Progenitor cell of endocrine pancreas (in vitro differentiated cells): ENCODE data around the gene AMMECR1. TPM values are rescaled to one million over a fixed set of nuclear protein-coding genes. Genes with fewer than 3 reads are reported as not detected.

ENCODE experiments used
- DNase-seq: peaks from one replicate; pipeline ENCODE4 v3.0.0; 2021; ENCODE audit warnings: low spot score; ENCODE audit not compliant: unreplicated experiment
- H3K27ac Mint-ChIP-seq: 2 replicates; pipeline ENCODE4 v1.8.0; 2021; ENCODE audit warnings: mild to moderate bottlenecking, moderate library complexity, mixed read lengths
- H3K27me3 Mint-ChIP-seq: 2 replicates; pipeline ENCODE4 v1.8.0; 2021; ENCODE audit warnings: mixed read lengths
- H3K36me3 Mint-ChIP-seq: 2 replicates; pipeline ENCODE4 v1.8.0; 2022; ENCODE audit warnings: mixed read lengths; ENCODE audit not compliant: insufficient read depth
- H3K4me1 Mint-ChIP-seq: 2 replicates; pipeline ENCODE4 v1.8.0; 2021; ENCODE audit warnings: low read depth, mixed read lengths
- H3K4me3 Mint-ChIP-seq: 2 replicates; pipeline ENCODE4 v1.8.0; 2021; ENCODE audit warnings: low read depth, mild to moderate bottlenecking, moderate library complexity, mixed read lengths
- H3K9me3 Mint-ChIP-seq: 2 replicates; pipeline ENCODE4 v1.8.0; 2021; ENCODE audit warnings: low read depth, mixed read lengths
- long read RNA-seq: library from polyadenylated mRNA; unstranded; transcript quantifications from one replicate; pipeline ENCODE4 v2.0.0, GENCODE V29; 2020
- total RNA-seq: library from RNA; stranded (reverse); gene quantifications from 2 replicates; pipeline ENCODE4 v1.2.1, GENCODE V29; 2021
- TF ChIP-seq, protein P1 (sequence below): fragments of 200-600 bp; sonication (generic); IDR thresholded peaks from one replicate; pipeline ENCODE4 v1.5.0; 2021; ENCODE audit warnings: antibody characterized with exemption, mild to moderate bottlenecking; ENCODE audit not compliant: unreplicated experiment

The AMMECR1 gene
- total RNA-seq = 26.7 and 27.8 TPM in 2 replicates
- long read RNA-seq, full-length matches to known transcripts = 129 of 147 reads
- long read RNA-seq, partial matches to known transcripts = 5 of 147 reads
- long read RNA-seq, other reads (novel, unspliced or antisense) = 13 of 147 reads

GRCh38 chrX:110317820-110318663 lies at the start of gene AMMECR1:
AMMECR1 (minus strand) TSS chrX:110318085; CDS start chrX:110318071, 14 bp downstream.
- Mint-ChIP-seq H3K36me3 (no peaks in the 10 kb centered on the region), H3K4me3 (peak within 1 kb of the TSS; percentile 85), H3K9me3 (no peaks in the 10 kb centered on the region), H3K27ac (peak within 1 kb of the TSS; percentile 97), H3K27me3 (no peaks in the 10 kb centered on the region), H3K4me1 (peaks cover 34% of the 10 kb centered on the region)
- peak; percentile 79 for DNase-seq
- TF ChIP-seq, protein P1, sequence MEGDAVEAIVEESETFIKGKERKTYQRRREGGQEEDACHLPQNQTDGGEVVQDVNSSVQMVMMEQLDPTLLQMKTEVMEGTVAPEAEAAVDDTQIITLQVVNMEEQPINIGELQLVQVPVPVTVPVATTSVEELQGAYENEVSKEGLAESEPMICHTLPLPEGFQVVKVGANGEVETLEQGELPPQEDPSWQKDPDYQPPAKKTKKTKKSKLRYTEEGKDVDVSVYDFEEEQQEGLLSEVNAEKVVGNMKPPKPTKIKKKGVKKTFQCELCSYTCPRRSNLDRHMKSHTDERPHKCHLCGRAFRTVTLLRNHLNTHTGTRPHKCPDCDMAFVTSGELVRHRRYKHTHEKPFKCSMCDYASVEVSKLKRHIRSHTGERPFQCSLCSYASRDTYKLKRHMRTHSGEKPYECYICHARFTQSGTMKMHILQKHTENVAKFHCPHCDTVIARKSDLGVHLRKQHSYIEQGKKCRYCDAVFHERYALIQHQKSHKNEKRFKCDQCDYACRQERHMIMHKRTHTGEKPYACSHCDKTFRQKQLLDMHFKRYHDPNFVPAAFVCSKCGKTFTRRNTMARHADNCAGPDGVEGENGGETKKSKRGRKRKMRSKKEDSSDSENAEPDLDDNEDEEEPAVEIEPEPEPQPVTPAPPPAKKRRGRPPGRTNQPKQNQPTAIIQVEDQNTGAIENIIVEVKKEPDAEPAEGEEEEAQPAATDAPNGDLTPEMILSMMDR = no peak

DNA sequence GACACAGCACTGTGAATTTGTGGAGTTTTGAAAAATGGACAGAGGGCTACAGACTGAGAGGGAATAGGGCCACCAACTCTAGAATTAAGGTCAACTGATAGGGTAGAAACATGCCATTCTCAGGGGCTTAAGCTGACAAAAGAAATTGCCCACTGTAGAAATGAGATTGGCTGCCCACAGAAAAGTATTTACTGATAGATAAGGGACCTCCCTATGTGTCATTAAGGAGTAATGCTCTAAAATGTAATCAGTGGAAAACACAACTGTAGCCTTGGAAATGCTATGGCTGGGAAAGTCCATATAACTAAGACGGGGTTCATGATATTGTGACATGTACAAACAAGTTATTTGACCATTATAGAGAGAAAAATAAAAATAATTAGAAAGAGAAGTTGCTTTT lies 45.4 kb upstream of the AMMECR1 start:
- no peak for DNase-seq

GRCh38 chrX:110359273-110359672 lies 41.4 kb upstream of the AMMECR1 start:
- Mint-ChIP-seq H3K4me3 (no peak overlapping the region), H3K4me1 (peaks cover 11% of the 10 kb centered on the region), H3K27me3 (no peaks in the 10 kb centered on the region), H3K36me3 (no peaks in the 10 kb centered on the region), H3K9me3 (peaks cover 4% of the 10 kb centered on the region), H3K27ac (no peak overlapping the region)
- TF ChIP-seq, protein P1 = no peak
- DNase-seq = no peak

More for the DNA sequence above, 45.4 kb upstream of the AMMECR1 start:
- Mint-ChIP-seq H3K4me3 (no peak overlapping the region), H3K27me3 (no peaks in the 10 kb centered on the region), H3K27ac (peak overlapping the region; percentile 39), H3K9me3 (no peaks in the 10 kb centered on the region), H3K36me3 (no peaks in the 10 kb centered on the region), H3K4me1 (peaks cover 11% of the 10 kb centered on the region)
- TF ChIP-seq, protein P1 = no peak

GRCh38 chrX:110358548-110358947 lies 40.7 kb upstream of the AMMECR1 start, which contains the start of gene RTL9:
RTL9 (plus strand) TSS chrX:110358848; CDS start chrX:110450618, 91,770 bp downstream.
- H3K27ac Mint-ChIP-seq = no peak within 1 kb of the TSS
- H3K36me3 Mint-ChIP-seq = no peaks in the 10 kb centered on the region
- H3K9me3 Mint-ChIP-seq = peaks cover 4% of the 10 kb centered on the region
- H3K4me1 Mint-ChIP-seq = peaks cover 10% of the 10 kb centered on the region
- H3K27me3 Mint-ChIP-seq = no peaks in the 10 kb centered on the region
- no peak within 1 kb of the TSS for H3K4me3 Mint-ChIP-seq
- TF ChIP-seq, protein P1 = no peak
- DNase-seq = no peak

- no peak for DNase-seq
- H3K27ac Mint-ChIP-seq = no peak overlapping the region
- no peaks in the 10 kb centered on the region for H3K9me3 Mint-ChIP-seq
- no peaks in the 10 kb centered on the region for H3K27me3 Mint-ChIP-seq
- no peaks in the 10 kb centered on the region for H3K4me1 Mint-ChIP-seq
- TF ChIP-seq, protein P1 = no peak
- H3K4me3 Mint-ChIP-seq = no peak overlapping the region
- H3K36me3 Mint-ChIP-seq = no peaks in the 10 kb centered on the region
These were observed 28.8 kb upstream of the AMMECR1 start for GRCh38 chrX:110346681-110347080.
